Right lobe of liver (tissue), 6 donors: ENCODE data around the gene SLC2A10. TPM values are rescaled to one million over a fixed set of nuclear protein-coding genes. Genes with fewer than 3 reads are reported as not detected.
"Not testable (repeated sequence)": the region's sequence is repeated elsewhere in the genome, so short reads cannot be mapped to it uniquely, and the experiment has no call there.

Experiments
- ATAC-seq, 4 donors: fragments of 200-7000 bp; cut with Tn5 transposase; one replicate each; pipeline ENCODE4 v1.9.1; 2020; ENCODE audit warnings: mild to moderate bottlenecking in 4 of 4, moderate library complexity in 4 of 4
- DNase-seq, 3 donors: peaks; one replicate each; pipeline ENCODE4 v3.0.0-alpha.2; 2020
- H3K27ac ChIP-seq, 3 donors: fragments of 200-600 bp; one replicate each; pipeline ENCODE4 v1.8.0; 2022
- H3K27me3 ChIP-seq, 2 donors: fragments of 200-600 bp; one replicate each; pipeline ENCODE4 v1.8.0; 2022
- H3K36me3 ChIP-seq, 4 donors: fragments of 200-600 bp; sonication (generic) in 1 of 4; one replicate each; pipeline versions ENCODE4 v1.5.1 to v1.8.0; 2017 to 2022; ENCODE audit warnings: control low read depth in 1 of 4
- H3K4me1 ChIP-seq, 4 donors: fragments of 200-600 bp; sonication (generic) in 1 of 4; one replicate each; pipeline versions ENCODE4 v1.5.1 to v1.8.0; 2017 to 2022; ENCODE audit warnings: control low read depth in 1 of 4
- H3K4me3 ChIP-seq, 3 donors: fragments of 200-600 bp; one replicate each; pipeline ENCODE4 v1.8.0; 2022
- H3K9me3 ChIP-seq, 4 donors: fragments of 200-600 bp; sonication (generic) in 1 of 4; one replicate each; pipeline versions ENCODE4 v1.5.1 to v1.8.0; 2017 to 2022; ENCODE audit warnings: control low read depth in 1 of 4
- POLR2A ChIP-seq: fragments of 450-650 bp; IDR thresholded peaks from one replicate; pipeline ENCODE4 v1.6.1; 2017; ENCODE audit warnings: antibody characterized with exemption, mild to moderate bottlenecking
- WGBS: methylation state at CpG from one replicate; pipeline ENCODE4 v1.1.6; 2018; ENCODE audit warnings: low coverage, low lambda C conversion rate; ENCODE audit not compliant: insufficient coverage; ENCODE audit errors: missing lambda C conversion rate; 5-methylcytosine and 5-hydroxymethylcytosine counted together
- intact Hi-C, 2 donors: fragments of 100-400 bp; cut with DNase I; formaldehyde crosslinking; loops; one replicate each; pipeline versions ENCODE4 v1.11.2 to v1.14.1; 2022
- total RNA-seq, 6 experiments: library from RNA; depleted of rRNA in 2 of 6; stranded (reverse); fragments of >200 nt in 2 of 6; fragmentation: NEBNext Ultra II Directional in 3 of 6; extraction: Animal tissue kit (Norgen Biotek cat#: 25700) in 3 of 6; gene quantifications; one replicate each; pipeline versions ENCODE4 v1.1.0 to v1.2.4, GENCODE V29; 2016 to 2023
- TF ChIP-seq, protein P1 (sequence below), 4 donors: fragments of 200-600 bp in 3 of 4; fragments of 450-650 bp in 1 of 4; IDR thresholded peaks; one replicate each; pipeline versions ENCODE4 v1.5.1 to v1.8.0; 2016 to 2022; ENCODE audit warnings: antibody characterized with exemption in 4 of 4, mild to moderate bottlenecking in 2 of 4
- donor health status: DM: no; HTN: yes; CAD: no.
- donor health status: DM: no; HTN: no; CAD: no.
- donor health status: DM: no; HTN: no; CAD: no.
- donor health status: DM: no; HTN: yes; CAD: no.
- donor health status: DM: no; HTN: yes; CAD: no.

SLC2A10 gene
- total RNA-seq, 6 experiments from 2014 or later = 35.4 to 47.3 (median 42.7) TPM

DNA sequence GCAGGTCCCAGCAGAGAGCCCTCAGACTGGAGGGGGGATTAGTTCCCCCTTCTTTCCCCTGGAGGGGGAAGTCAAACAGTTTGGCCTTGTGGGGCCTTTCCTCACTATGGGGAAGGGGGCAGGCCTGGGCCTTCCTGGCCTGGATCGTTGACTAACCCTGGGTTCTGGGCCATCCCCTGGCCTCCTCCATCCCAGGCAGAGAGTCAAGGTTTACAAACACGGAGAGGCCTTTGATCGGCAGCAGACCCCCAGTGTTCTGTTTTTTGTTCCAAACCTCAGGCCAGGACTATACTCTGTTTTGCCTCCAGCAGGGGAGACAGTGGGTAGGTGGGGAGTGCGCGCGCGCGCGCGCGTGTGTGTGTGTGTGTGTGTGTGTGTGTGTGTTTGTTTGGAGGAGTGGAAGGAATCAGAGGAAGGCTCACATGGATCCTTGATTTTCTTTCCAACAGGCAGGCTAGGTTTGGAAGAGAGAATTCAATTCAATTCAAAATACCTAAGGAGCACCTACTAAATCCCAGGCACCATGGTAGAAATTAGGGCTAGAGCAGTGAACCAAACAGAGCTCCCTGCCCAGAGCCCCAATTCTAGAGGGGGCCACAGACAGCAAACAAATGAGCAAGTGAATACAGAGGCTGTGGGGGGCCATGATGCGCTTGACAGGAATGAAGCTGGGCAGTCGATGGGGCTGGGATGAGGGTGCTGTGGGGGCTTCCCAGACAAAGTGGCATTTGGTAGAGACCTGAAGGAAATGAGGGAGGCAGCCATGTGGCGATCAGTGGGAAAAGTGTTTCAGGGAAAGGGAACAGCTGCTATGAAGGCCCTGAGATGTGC is 35.0 kb upstream of the SLC2A10 start:
- no peaks in the 10 kb centered on the region for H3K36me3 ChIP-seq
- ATAC-seq = no peak
- no peak overlapping the region for H3K27ac ChIP-seq
- WGBS = 85% methylated on average over 13 of the region's 14 CpGs
- DNase-seq = no peak
- TF ChIP-seq POLR2A = no peak
- TF ChIP-seq, protein P1, sequence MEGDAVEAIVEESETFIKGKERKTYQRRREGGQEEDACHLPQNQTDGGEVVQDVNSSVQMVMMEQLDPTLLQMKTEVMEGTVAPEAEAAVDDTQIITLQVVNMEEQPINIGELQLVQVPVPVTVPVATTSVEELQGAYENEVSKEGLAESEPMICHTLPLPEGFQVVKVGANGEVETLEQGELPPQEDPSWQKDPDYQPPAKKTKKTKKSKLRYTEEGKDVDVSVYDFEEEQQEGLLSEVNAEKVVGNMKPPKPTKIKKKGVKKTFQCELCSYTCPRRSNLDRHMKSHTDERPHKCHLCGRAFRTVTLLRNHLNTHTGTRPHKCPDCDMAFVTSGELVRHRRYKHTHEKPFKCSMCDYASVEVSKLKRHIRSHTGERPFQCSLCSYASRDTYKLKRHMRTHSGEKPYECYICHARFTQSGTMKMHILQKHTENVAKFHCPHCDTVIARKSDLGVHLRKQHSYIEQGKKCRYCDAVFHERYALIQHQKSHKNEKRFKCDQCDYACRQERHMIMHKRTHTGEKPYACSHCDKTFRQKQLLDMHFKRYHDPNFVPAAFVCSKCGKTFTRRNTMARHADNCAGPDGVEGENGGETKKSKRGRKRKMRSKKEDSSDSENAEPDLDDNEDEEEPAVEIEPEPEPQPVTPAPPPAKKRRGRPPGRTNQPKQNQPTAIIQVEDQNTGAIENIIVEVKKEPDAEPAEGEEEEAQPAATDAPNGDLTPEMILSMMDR (IDR thresholded peaks at IDR 0.05) = no peak
- intact Hi-C loops = no loop called here
- no peaks in the 10 kb centered on the region for H3K9me3 ChIP-seq
- peaks cover 0 to 31% (median 8%) of the 10 kb centered on the region in 4 donors for H3K4me1 ChIP-seq
- H3K27me3 ChIP-seq = no peaks in the 10 kb centered on the region
- no peak overlapping the region for H3K4me3 ChIP-seq

DNA sequence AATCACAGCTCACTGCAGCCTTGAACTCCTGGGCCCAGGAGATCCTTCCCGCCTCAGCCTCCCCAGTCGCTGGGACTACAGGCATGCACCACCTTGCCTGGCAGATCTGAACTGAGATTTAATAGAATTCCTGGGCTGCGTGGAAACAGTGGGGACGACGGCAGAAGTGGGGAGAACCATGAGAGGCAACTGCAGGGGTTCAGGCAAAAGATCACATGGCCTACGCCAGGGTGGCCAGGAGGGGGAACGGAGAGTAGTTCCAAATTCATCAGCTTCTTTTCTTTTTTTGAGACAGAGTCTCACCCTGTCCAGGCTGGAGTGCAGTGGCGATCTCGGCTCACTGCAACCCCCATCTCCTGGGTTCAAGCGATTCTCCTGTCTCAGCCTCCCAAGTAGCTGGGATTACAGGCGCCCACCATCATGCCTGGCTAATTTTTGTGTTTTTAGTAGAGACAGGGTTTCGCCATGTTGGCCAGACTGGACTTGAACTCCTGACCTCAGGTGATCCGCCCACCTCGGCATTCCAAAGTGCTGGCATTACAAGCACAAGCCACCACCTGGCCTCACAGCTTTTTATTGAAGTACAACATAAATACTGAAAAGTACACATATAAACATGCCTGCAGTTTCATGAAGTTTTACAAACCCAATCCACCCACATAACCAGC is 32.7 kb upstream of the SLC2A10 start:
- H3K27me3 ChIP-seq, intact Hi-C loops, H3K9me3 ChIP-seq, H3K36me3 ChIP-seq, H3K4me3 ChIP-seq, H3K27ac ChIP-seq: not testable (repeated sequence)
- DNase-seq (peak; percentile 29 to 65 (median 59)), ATAC-seq (peak in 3 of 4 donors; percentile 22 to 45 (median 35))
- H3K4me1 ChIP-seq = peaks cover 0 to 19% (median 6%) of the 10 kb centered on the region in 4 donors
- WGBS = 28% methylated on average over 2 of the region's 14 CpGs

DNA sequence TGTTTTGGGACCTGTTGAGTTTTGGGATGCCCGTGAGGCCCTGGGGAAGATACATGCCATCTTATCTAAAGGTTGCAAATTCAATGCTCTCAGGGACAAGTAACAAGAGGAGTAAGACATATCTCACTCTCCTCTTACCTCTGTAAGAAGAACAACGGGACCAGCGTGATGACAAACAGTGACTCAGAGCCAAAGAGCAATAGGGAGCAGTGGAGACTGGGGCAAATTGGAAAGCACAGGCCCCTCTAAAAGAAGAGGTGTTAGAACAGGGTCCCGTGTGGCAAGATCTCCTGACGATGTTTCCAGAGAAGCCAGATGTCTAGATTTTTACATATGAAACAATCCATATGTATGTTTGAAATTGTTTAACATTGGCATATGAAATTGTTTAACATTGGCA is 31.8 kb upstream of the SLC2A10 start:
- Histone ChIP-seq H3K9me3 (no peaks in the 10 kb centered on the region), H3K4me3 (no peak overlapping the region), H3K36me3 (no peaks in the 10 kb centered on the region), H3K27ac (no peak overlapping the region), H3K27me3 (no peaks in the 10 kb centered on the region), H3K4me1 (peaks cover 0 to 19% (median 4%) of the 10 kb centered on the region in 4 donors)
- intact Hi-C loops = no loop called here
- 83% methylated on average over 4 of the region's 5 CpGs for WGBS
- TF ChIP-seq, protein P1 (IDR thresholded peaks at IDR 0.05) = no peak
- TF ChIP-seq POLR2A = no peak
- ATAC-seq = no peak
- no peak for DNase-seq

DNA sequence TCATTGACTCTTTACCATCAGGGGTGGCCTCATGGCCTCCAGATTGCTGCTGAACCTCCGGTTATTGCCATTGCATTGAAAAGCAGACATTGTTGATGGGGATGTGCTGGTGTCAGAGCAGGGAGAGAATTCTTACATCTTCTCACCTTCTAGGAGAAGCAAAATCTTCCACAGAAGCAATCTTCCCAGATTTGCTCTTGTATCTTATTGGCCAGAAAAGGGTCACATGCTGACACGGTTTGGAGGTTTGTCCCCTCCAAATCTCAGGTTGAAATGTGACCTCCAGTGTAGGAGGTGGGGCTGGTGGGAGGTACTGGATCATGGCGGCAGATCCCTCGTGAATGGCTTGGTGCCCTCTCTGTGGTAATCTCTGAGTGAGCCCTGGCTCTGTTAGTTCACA is 30.9 kb upstream of the SLC2A10 start:
- ATAC-seq = peak in 2 of 4 donors; percentile 22 to 23
- no peak for TF ChIP-seq POLR2A
- TF ChIP-seq, protein P1 (IDR thresholded peaks at IDR 0.05) = no peak
- intact Hi-C loops = no loop called here

DNA sequence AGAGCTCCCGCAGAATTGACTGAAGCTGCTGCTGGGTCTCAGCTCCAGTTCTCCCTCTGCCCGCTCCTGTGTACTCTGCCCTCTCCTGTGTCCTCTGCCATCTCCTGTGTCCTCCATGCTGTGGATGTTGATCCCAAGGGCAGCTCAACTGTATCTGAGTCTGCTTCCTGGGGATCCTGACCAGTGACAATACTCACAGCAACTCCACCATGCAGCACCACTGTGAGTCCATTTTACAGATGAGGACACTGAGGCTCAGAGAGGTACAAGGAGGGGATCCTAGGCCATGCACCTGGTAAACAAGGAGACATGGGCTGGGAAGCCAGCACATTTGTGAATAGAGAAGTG is 28.8 kb upstream of the SLC2A10 start:
- Histone ChIP-seq H3K27me3 (no peaks in the 10 kb centered on the region), H3K36me3 (peaks cover 0 to 7% (median 0%) of the 10 kb centered on the region in 4 donors), H3K4me3 (no peak overlapping the region), H3K27ac (no peak overlapping the region), H3K9me3 (no peaks in the 10 kb centered on the region), H3K4me1 (peaks cover 0 to 25% (median 8%) of the 10 kb centered on the region in 4 donors)
- no peak for TF ChIP-seq POLR2A
- TF ChIP-seq, protein P1 (IDR thresholded peaks at IDR 0.05) = no peak
- no peak for DNase-seq
- ATAC-seq = no peak
- intact Hi-C loops = loop anchor here (5.0 to 10.0 kb wide), 2 partner anchors 123 to 126 kb away; partner anchors contain the start of gene OCSTAMP (in 1 of the 2)
- no CpG with 5 or more reads among the region's 2 CpGs for WGBS

More for the DNA sequence above, 30.9 kb upstream of the SLC2A10 start:
- Histone ChIP-seq H3K27me3 (no peaks in the 10 kb centered on the region), H3K27ac (no peak overlapping the region), H3K9me3 (no peaks in the 10 kb centered on the region), H3K4me3 (no peak overlapping the region), H3K36me3 (no peaks in the 10 kb centered on the region), H3K4me1 (peaks cover 0 to 24% (median 8%) of the 10 kb centered on the region in 4 donors)
- 70% methylated on average over 2 of the region's 4 CpGs for WGBS
- DNase-seq = no peak
